Pancreas (tissue), 10 donors: ENCODE data around the gene GAS7. TPM values are rescaled to one million over a fixed set of nuclear protein-coding genes. Genes with fewer than 3 reads are reported as not detected.

Source experiments
- ATAC-seq, 4 donors: fragments of 200-7000 bp; cut with Tn5 transposase; one replicate each; pipeline versions ENCODE4 v1.8.0 to v1.9.1; 2020; ENCODE audit warnings: mild to moderate bottlenecking in 4 of 4, moderate library complexity in 4 of 4
- DNase-seq, 6 donors: peaks; one replicate each; pipeline ENCODE4 v3.0.0-alpha.2; 2020
- FAIRE-seq: peaks from 2 replicates; lab custom pipeline; 2012; peaks lifted over from hg19 to GRCh38; lab: Jason Lieb, UNC
- H3K27ac ChIP-seq, 4 donors: fragments of 200-600 bp; sonication (generic); 1 replicate in 3 of 4; 2 replicates in 1 of 4; pipeline versions ENCODE4 v1.5.0 to v1.8.0; 2020
- H3K27me3 ChIP-seq, 4 donors: fragments of 200-600 bp; one replicate each; pipeline ENCODE4 v1.8.0; 2021
- H3K36me3 ChIP-seq, 3 donors: fragments of 200-600 bp; sonication (generic) in 1 of 3; one replicate each; pipeline versions ENCODE4 v1.5.0 to v1.8.0; 2020 to 2021
- H3K4me1 ChIP-seq, 3 donors: fragments of 200-600 bp; one replicate each; pipeline ENCODE4 v1.8.0; 2021
- H3K4me3 ChIP-seq, 4 donors: fragments of 200-600 bp; sonication (generic) in 2 of 4; one replicate each; pipeline versions ENCODE4 v1.5.0 to v1.8.0; 2020 to 2021
- H3K9me3 ChIP-seq, 4 donors: fragments of 200-600 bp; one replicate each; pipeline ENCODE4 v1.8.0; 2021
- CTCF ChIP-seq, 4 donors: fragments of 200-600 bp; sonication (generic) in 3 of 4; IDR thresholded peaks; one replicate each; pipeline versions ENCODE4 v1.5.0 to v1.8.0; 2021; ENCODE audit warnings: antibody characterized with exemption in 4 of 4
- WGBS, 2 donors: extraction: QIAGEN DNeasy Blood & Tissue Kit; methylation state at CpG; one replicate each; pipeline ENCODE4 v1.1.7; 2013; 5-methylcytosine and 5-hydroxymethylcytosine counted together
- intact Hi-C, 3 donors: fragments of 100-400 bp; cut with DNase I; formaldehyde crosslinking; loops; one replicate each; pipeline versions ENCODE4 v1.11.1 to v1.14.2; 2022
- polyA plus RNA-seq, 2 donors: library from polyadenylated mRNA; stranded (reverse); fragments of 200-250 nt; gene quantifications; one replicate each; pipeline ENCODE4 v1.2.3, GENCODE V29; 2013
- total RNA-seq, 6 donors: library from RNA; stranded (reverse); fragmentation: NEBNext Ultra II Directional in 4 of 6; extraction: Animal tissue kit (Norgen Biotek cat#: 25700) in 4 of 6; gene quantifications; one replicate each; pipeline versions ENCODE4 v1.2.1 to v1.2.4, GENCODE V29; 2021 to 2023
- donor health status: healthy with polysubstance abuse.
- donor health status: DM: no; HTN: no; CAD: no; lungs with moderate emphysema.
- donor health status: DM: no; HTN: no; CAD: no.
- donor health status: control.
- donor health status: control.
- donor health status: Bipolar disorder and iron deficiency.
- donor health status: DM: yes; HTN: yes; CAD: no.
- donor health status: DM: no; HTN: no; CAD: no.
- donor health status: DM: no; HTN: no; CAD: no.
- donor health status: DM: yes; HTN: yes; CAD: no.

GAS7 gene
- total and polyA plus RNA-seq, 8 donors: 1.9 to 22.9 (median 3.7) TPM

DNA sequence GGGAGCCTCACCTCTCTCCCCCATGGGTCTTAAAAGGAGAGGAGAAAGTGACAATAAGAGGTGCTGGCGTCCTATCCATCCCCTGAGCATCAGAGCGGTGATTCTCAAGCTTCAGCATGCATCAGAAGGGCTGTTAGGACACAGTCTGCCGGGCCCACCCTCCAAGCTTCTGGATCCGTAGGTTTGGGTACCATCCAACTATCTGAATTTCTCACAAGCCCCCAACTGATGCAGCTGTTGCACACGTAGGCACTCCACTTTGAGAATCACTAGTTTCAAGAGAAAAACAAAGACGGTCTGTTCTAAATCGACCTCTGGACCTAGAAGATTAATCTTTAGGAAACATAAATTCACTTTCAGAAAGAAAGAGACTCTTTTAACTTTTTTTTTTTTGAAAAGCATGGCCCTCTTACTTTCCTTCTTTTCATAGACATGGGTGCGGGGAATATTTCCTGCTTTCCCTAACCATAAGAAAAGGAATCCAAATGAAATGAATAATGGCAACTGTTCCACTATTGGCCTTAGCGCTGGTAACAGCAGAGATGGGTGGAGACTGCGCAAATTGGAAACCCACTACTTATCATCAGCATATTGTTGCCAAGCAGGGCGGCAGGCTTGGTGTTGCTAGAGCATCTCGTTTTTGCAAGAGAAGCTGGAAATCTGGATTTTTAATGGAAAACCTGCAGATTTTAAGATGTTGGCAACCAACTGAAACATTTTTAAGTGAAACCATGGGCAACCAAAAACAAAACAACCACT, 144.4 kb downstream of the GAS7 start:
- ATAC-seq (no peak), FAIRE-seq (no peak), DNase-seq (no peak)
- WGBS, 2 donors: 37 to 38% methylated on average over 12 of the region's 12 CpGs
- no peak for TF ChIP-seq CTCF (IDR thresholded peaks at IDR 0.05)
- Histone ChIP-seq H3K4me1 (no peaks in the 10 kb centered on the region), H3K36me3 (no peaks in the 10 kb centered on the region), H3K4me3 (no peak overlapping the region), H3K9me3 (no peaks in the 10 kb centered on the region), H3K27ac (no peak overlapping the region), H3K27me3 (no peaks in the 10 kb centered on the region)
- intact Hi-C loops: no loop called here

- Histone ChIP-seq H3K4me1 (no peaks in the 10 kb centered on the region), H3K27me3 (no peaks in the 10 kb centered on the region), H3K27ac (no peak overlapping the region), H3K9me3 (no peaks in the 10 kb centered on the region), H3K36me3 (no peaks in the 10 kb centered on the region), H3K4me3 (no peak overlapping the region)
- ATAC-seq (no peak), FAIRE-seq (no peak), DNase-seq (no peak)
- no peak for TF ChIP-seq CTCF (IDR thresholded peaks at IDR 0.05)
- intact Hi-C loops: no loop called here
- WGBS, 2 donors: 65 to 72% methylated on average over 15 of the region's 15 CpGs
These were observed 146.1 kb downstream of the GAS7 start for GRCh38 chr17:10052106-10052813.

DNA sequence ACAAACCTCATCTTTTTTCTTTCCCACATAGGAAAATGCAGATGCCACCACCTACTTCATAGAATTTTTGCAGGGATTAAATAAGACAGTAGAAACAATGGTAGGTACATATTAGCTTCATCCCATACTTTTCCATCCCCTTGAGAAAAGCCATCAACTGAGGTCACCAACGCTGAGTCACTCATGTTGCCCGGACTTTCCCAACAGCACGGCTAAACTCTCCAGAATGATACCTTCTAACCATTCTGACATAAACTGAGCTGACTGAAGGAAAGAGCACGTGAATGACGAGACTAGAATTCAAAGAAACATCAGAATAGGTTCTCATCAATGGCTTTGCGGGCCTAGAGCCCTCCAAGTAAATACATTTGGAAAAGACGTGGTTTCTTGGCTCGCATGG, 147.3 kb downstream of the GAS7 start:
- TF ChIP-seq CTCF (IDR thresholded peaks at IDR 0.05): no peak
- FAIRE-seq: no peak
- intact Hi-C loops: no loop called here
- no peak for DNase-seq
- Histone ChIP-seq H3K27me3 (no peaks in the 10 kb centered on the region), H3K36me3 (no peaks in the 10 kb centered on the region), H3K9me3 (no peaks in the 10 kb centered on the region), H3K4me3 (no peak overlapping the region), H3K27ac (no peak overlapping the region), H3K4me1 (no peaks in the 10 kb centered on the region)
- ATAC-seq: peak in 1 of 4 donors; percentile 30
- WGBS, 2 donors: 56 to 80% methylated on average over 8 of the region's 8 CpGs

- TF ChIP-seq CTCF (IDR thresholded peaks at IDR 0.05): no peak
- Histone ChIP-seq H3K4me3 (no peak overlapping the region), H3K27me3 (no peaks in the 10 kb centered on the region), H3K9me3 (no peaks in the 10 kb centered on the region), H3K36me3 (no peaks in the 10 kb centered on the region), H3K27ac (no peak overlapping the region), H3K4me1 (no peaks in the 10 kb centered on the region)
- ATAC-seq: peak in 2 of 4 donors; percentile 51 to 73
- no peak for FAIRE-seq
- DNase-seq: no peak
- 52 to 74% methylated on average over 3 of the region's 3 CpGs for WGBS, 2 donors
- intact Hi-C loops: no loop called here
These were observed 147.8 kb downstream of the GAS7 start for GRCh38 chr17:10050597-10051101.
